Measurements from ENCODE around the gene TKT. TPM values are rescaled to one million over a fixed set of nuclear protein-coding genes. Genes with fewer than 3 reads are reported as not detected.
"Not testable (repeated sequence)": the region's sequence is repeated elsewhere in the genome, so short reads cannot be mapped to it uniquely, and the experiment has no call there.

The TKT gene
- total and polyA plus RNA-seq, 2 donors, result 66.5 to 449 TPM

- 82% methylated on average over 10 of the region's 10 CpGs for WGBS
- no peaks in the 10 kb centered on the region for H3K4me1 ChIP-seq (ENCODE audit: insufficient read depth)
- no peaks in the 10 kb centered on the region for H3K36me3 ChIP-seq (ENCODE audit: insufficient read depth)
- H3K4me3 ChIP-seq (ENCODE audit: low read depth, low read length), result no peak overlapping the region
- DNase-seq (ENCODE audit: extremely low spot score), result no peak
- H3K27ac ChIP-seq (ENCODE audit: low read depth), result no peak overlapping the region
Measured at GRCh38 chr3:53273146-53273670, 17.4 kb upstream of the TKT start.

DNA sequence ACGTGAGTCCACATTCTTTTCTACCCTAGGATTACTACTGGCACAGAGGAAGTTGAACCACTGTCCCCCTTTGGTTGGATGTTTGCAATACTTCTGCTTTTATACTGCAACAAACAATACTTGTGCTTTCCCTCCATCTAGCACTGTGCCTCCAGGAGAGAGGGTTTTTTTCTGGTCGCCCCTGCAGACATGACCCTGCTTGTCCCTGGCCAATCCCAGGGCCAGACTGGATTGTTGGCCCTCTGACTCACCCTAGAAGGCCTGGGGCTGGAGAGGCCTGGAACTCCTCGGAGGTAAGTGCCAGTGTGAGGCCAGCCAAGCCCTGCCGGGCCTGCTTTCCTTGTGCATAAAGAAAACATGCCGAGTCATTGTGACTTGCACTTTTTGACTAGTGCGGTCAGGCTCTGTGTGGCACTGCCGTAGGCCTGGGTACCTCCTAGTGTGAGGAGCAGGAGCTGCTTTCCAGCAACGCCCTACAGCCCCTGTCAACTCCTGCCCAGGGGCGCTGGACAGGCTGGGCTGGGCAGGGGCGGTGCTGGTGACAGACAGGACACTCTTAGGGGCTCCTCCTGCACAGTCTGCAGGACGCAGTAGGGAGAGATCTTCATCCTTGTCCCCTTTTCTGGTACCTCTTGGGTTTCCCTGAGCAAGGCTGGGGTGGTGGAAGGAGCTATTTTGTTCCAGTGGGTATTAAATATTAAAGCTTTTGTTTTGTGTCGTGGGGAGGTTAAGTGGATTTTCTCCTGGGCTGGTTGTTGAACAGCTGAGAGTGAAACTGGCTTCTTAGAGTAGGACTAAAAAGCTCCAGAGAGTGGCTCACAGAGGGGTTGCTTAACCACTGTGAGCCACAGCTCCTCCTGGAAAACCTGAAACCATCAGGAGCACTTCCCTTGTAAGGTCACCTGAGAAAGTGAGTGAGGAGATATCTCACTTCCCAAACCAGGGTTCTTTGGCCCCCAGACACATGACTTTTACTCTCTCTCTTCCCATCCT lies 14.4 kb upstream of the TKT start:
- Histone ChIP-seq H3K4me1 (ENCODE audit: insufficient read depth) (no peaks in the 10 kb centered on the region), H3K27ac (ENCODE audit: low read depth) (peak overlapping the region; percentile 79), H3K4me3 (ENCODE audit: low read depth, low read length) (no peak overlapping the region), H3K36me3 (ENCODE audit: insufficient read depth) (no peaks in the 10 kb centered on the region)
- peak; percentile 74 for DNase-seq (ENCODE audit: extremely low spot score)
- WGBS, result 26% methylated on average over 12 of the region's 12 CpGs

GRCh38 chr3:53269193-53269592 lies 13.4 kb upstream of the TKT start:
- not testable (repeated sequence) for H3K27ac ChIP-seq (ENCODE audit: low read depth); H3K36me3 ChIP-seq (ENCODE audit: insufficient read depth); H3K4me1 ChIP-seq (ENCODE audit: insufficient read depth); DNase-seq (ENCODE audit: extremely low spot score); H3K4me3 ChIP-seq (ENCODE audit: low read depth, low read length)
- WGBS, result 97% methylated on average over 11 of the region's 11 CpGs

GRCh38 chr3:53267766-53268165 lies 11.9 kb upstream of the TKT start:
- Histone ChIP-seq H3K27ac (ENCODE audit: low read depth) (no peak overlapping the region), H3K4me3 (ENCODE audit: low read depth, low read length) (no peak overlapping the region), H3K4me1 (ENCODE audit: insufficient read depth) (peaks cover 2% of the 10 kb centered on the region), H3K36me3 (ENCODE audit: insufficient read depth) (no peaks in the 10 kb centered on the region)
- no peak for DNase-seq (ENCODE audit: extremely low spot score)

GRCh38 chr3:53264718-53265117 lies 8.9 kb upstream of the TKT start:
- Histone ChIP-seq H3K27ac (ENCODE audit: low read depth) (no peak overlapping the region), H3K4me1 (ENCODE audit: insufficient read depth) (peaks cover 2% of the 10 kb centered on the region), H3K36me3 (ENCODE audit: insufficient read depth) (no peaks in the 10 kb centered on the region), H3K4me3 (ENCODE audit: low read depth, low read length) (no peak overlapping the region)
- DNase-seq (ENCODE audit: extremely low spot score), result no peak
- 62% methylated on average over 3 of the region's 3 CpGs for WGBS

- DNase-seq (ENCODE audit: extremely low spot score), result no peak
- Histone ChIP-seq H3K4me3 (ENCODE audit: low read depth, low read length) (no peak overlapping the region), H3K4me1 (ENCODE audit: insufficient read depth) (peaks cover 2% of the 10 kb centered on the region), H3K36me3 (ENCODE audit: insufficient read depth) (no peaks in the 10 kb centered on the region), H3K27ac (ENCODE audit: low read depth) (no peak overlapping the region)
- 82% methylated on average over 4 of the region's 4 CpGs for WGBS
Measured at GRCh38 chr3:53263907-53264306, 8.1 kb upstream of the TKT start.

DNA sequence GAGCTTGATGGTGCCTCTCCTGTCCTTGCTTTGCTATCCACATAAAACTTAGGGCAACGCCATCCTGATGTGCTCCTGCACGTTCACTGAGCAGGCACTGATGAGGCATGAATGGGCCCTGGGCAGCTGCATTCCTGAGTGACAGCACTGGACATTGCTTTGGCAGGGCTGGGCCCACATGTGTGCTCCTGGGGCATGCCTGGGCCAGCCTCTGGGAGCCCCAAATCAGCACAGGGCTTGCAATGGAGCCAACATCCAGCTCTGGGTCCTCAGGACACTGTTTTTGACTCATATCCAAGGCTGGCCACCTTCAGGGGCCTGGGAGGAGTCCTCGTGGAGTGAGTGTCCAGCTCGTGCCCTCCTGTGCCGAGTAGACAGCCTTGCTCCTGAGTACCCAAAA lies 5.9 kb upstream of the TKT start:
- no peak overlapping the region for H3K4me3 ChIP-seq (ENCODE audit: low read depth, low read length)
- H3K27ac ChIP-seq (ENCODE audit: low read depth), result no peak overlapping the region
- no peak for DNase-seq (ENCODE audit: extremely low spot score)
- 77% methylated on average over 5 of the region's 5 CpGs for WGBS
- peaks cover 2% of the 10 kb centered on the region for H3K4me1 ChIP-seq (ENCODE audit: insufficient read depth)
- H3K36me3 ChIP-seq (ENCODE audit: insufficient read depth), result no peaks in the 10 kb centered on the region

DNA sequence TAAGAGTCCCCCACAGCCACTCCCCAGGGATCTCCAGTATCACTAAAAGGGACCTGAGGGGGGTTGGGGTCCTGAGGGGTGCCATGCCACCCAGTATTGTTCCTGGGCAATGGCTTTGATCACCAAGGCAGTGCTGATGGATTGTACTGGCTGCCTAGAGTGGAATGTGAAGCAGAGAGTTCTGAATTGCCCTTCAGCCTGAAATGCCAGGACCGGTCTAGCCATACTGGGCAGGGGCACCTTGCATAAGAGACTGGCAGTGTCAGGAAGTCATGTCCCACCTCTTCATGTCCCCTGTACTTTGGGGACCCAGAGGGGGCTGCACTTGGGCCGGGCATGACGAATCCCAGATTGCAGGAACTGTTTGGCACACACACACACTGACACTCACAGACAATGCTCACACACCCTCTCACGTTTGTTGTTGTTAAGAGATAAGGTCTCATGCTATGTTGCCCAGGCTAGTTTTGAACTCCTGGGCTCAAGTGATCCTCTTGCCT lies 4.5 kb upstream of the TKT start:
- peaks cover 2% of the 10 kb centered on the region for H3K4me1 ChIP-seq (ENCODE audit: insufficient read depth)
- H3K36me3 ChIP-seq (ENCODE audit: insufficient read depth), result no peaks in the 10 kb centered on the region
- 73% methylated on average over 4 of the region's 4 CpGs for WGBS
- no peak overlapping the region for H3K4me3 ChIP-seq (ENCODE audit: low read depth, low read length)
- DNase-seq (ENCODE audit: extremely low spot score), result no peak
- H3K27ac ChIP-seq (ENCODE audit: low read depth), result no peak overlapping the region

DNA sequence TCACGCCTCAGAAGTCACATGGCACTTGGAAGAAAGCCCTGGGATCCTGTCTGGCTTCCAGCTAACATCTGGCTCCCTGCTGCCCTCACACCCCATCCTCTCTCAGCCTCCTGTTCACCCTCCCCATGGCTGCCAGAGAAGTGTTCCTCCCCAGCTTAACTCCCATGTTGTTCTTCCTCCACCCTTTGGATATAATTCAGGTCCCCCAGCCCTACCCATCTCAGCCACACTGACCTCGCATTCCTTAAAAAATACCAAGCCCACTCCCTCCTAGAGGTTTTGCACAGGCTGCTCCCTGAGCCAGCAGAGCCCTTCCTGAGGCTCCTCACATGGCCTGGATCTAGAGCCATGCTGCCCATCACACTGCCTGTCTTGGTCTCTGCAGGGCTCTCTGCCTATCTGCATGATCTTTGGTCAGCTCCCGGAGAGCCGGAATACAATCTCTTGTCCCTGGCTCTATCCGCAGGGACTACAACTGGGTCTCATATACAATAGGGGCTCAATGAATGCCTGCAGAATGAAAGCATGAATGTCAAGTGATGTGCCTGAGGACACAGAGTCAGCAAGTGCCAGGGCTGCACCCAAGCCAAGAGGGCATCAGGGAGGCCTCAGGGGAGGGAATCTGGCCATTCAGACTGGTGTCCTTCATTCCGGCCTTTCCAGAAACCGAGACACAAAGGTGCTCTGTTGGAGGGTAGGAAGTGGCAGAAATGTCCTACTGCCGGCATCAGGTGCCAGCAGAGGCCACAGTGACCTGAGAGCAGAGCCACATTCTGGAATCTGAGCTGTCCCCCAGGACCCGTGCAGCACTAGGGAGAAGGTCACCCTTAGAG lies 3.8 kb upstream of the TKT start:
- DNase-seq (ENCODE audit: extremely low spot score), result no peak
- no peaks in the 10 kb centered on the region for H3K36me3 ChIP-seq (ENCODE audit: insufficient read depth)
- no peak overlapping the region for H3K4me3 ChIP-seq (ENCODE audit: low read depth, low read length)
- peaks cover 2% of the 10 kb centered on the region for H3K4me1 ChIP-seq (ENCODE audit: insufficient read depth)
- 69% methylated on average over 9 of the region's 9 CpGs for WGBS
- H3K27ac ChIP-seq (ENCODE audit: low read depth), result no peak overlapping the region

DNA sequence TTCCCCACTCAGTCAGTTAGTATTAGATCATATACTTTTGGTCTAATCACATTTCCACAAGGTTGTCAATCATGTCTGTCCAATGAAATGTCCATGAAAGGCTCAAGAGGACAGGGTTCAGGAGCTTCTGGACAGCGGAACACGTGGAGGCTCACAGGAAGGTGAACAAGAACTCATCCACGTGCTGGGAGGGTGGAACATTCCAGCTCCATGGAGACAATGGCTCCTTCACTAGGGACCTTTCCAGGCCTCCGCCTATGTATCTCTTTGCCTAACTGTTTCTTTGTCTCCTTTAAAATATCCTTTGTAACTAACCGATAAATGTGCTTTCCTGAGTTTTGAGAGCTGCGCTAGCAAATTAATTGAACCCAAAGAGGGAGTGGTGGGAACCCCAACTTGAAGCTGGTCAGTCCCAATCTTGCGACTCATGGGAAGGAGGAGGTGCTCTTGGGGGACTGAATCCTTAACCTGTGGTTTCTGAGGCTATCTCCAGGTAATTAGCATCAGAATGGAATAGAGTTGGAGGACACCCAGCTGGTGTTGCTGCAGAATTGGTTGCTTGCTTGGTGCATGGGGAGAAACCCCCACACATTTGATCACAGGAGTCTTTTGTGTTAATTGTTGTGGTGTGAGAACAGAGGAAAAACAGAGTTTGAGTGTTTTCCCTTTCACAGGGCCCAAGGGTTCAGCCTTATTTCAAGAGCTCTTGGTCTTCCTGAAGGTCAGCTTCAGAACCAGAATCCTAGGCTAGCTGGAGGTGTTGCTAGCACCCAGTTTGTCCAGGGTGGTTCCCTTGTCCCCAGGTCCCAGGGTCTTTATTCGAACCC lies 3.0 kb upstream of the TKT start:
- no peak for DNase-seq (ENCODE audit: extremely low spot score)
- no peak overlapping the region for H3K4me3 ChIP-seq (ENCODE audit: low read depth, low read length)
- H3K36me3 ChIP-seq (ENCODE audit: insufficient read depth), result no peaks in the 10 kb centered on the region
- WGBS, result 80% methylated on average over 8 of the region's 8 CpGs
- H3K27ac ChIP-seq (ENCODE audit: low read depth), result no peak overlapping the region
- H3K4me1 ChIP-seq (ENCODE audit: insufficient read depth), result peaks cover under 1% of the 10 kb centered on the region

GRCh38 chr3:53257465-53257864 lies 1.6 kb upstream of the TKT start:
- Histone ChIP-seq H3K4me3 (ENCODE audit: low read depth, low read length) (no peak overlapping the region), H3K4me1 (ENCODE audit: insufficient read depth) (peaks cover 1% of the 10 kb centered on the region), H3K36me3 (ENCODE audit: insufficient read depth) (no peaks in the 10 kb centered on the region), H3K27ac (ENCODE audit: low read depth) (no peak overlapping the region)
- 95% methylated on average over 4 of the region's 4 CpGs for WGBS
- no peak for DNase-seq (ENCODE audit: extremely low spot score)

DNA sequence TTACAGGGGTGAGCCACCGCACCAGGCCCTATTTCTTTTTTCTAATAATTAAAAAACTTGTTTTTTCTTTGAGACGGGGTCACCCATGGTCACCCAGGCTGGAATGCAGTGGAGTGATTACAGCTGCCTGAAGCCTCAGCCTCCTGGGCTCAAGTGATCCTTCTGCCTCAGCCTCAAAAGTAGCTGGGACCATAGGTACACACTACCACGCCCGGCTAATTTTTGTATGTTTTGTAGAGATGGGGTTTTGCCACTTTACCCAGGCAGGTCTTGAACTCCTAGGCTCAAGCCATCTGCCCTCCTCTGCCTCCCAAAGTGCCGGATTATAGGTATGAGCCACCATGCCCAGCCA lies 858 bp upstream of the TKT start:
- Histone ChIP-seq H3K4me1 (ENCODE audit: insufficient read depth) (peaks cover 1% of the 10 kb centered on the region), H3K36me3 (ENCODE audit: insufficient read depth) (no peaks in the 10 kb centered on the region), H3K4me3 (ENCODE audit: low read depth, low read length) (no peak overlapping the region), H3K27ac (ENCODE audit: low read depth) (no peak overlapping the region)
- WGBS, result 90% methylated on average over 5 of the region's 5 CpGs
- no peak for DNase-seq (ENCODE audit: extremely low spot score)

GRCh38 chr3:53255423-53255774 lies 423 bp downstream of the TKT start:
- peaks cover 1% of the 10 kb centered on the region for H3K4me1 ChIP-seq (ENCODE audit: insufficient read depth)
- no peak for DNase-seq (ENCODE audit: extremely low spot score)
- H3K27ac ChIP-seq (ENCODE audit: low read depth), result peak overlapping the region; percentile 75

More at GRCh38 chr3:53255423-53255774, 423 bp downstream of the TKT start:
- under 1% methylated on average over 44 of the region's 44 CpGs for WGBS
- Histone ChIP-seq H3K36me3 (ENCODE audit: insufficient read depth) (no peaks in the 10 kb centered on the region), H3K4me3 (ENCODE audit: low read depth, low read length) (peak overlapping the region; percentile 73)

All from urinary bladder (tissue), 4 donors.